WTC11 (cell line): ENCODE data around the gene ZNF689. TPM values are rescaled to one million over a fixed set of nuclear protein-coding genes. Genes with fewer than 3 reads are reported as not detected.

ENCODE experiments used
- ATAC-seq: fragments of 200-7000 bp; cut with Tn5 transposase; 2 replicates; pipeline ENCODE4 v1.10.0; 2021; ENCODE audit warnings: mild to moderate bottlenecking, moderate library complexity
- CTCF ChIA-PET: fragments of 300-600 bp; sonication (Branson Sonifier 250); formaldehyde crosslinking; loops from one replicate; lab custom pipeline; 2021; ENCODE audit warnings: antibody characterized with exemption; lab: Charles Lee
- POLR2A ChIA-PET: fragments of 350-600 bp; sonication (Branson Sonifier 250); formaldehyde crosslinking; loops from one replicate; lab custom pipeline; 2021; ENCODE audit warnings: antibody characterized with exemption; lab: Charles Lee
- DNase-seq: peaks from one replicate; pipeline ENCODE4 v3.0.0; 2021; ENCODE audit warnings: low spot score
- H3K27ac Mint-ChIP-seq: 2 replicates; pipeline ENCODE4 v1.8.0; 2021; ENCODE audit warnings: mixed read lengths
- H3K27me3 Mint-ChIP-seq: 2 replicates; pipeline ENCODE4 v1.8.0; 2021; ENCODE audit warnings: low read depth, mild to moderate bottlenecking, moderate library complexity, mixed read lengths
- H3K36me3 Mint-ChIP-seq: 2 replicates; pipeline ENCODE4 v1.8.0; 2021; ENCODE audit warnings: mixed read lengths
- H3K4me1 Mint-ChIP-seq: 2 replicates; pipeline ENCODE4 v1.8.0; 2022; ENCODE audit warnings: mixed read lengths
- H3K4me3 Mint-ChIP-seq: 2 replicates; pipeline ENCODE4 v1.8.0; 2021; ENCODE audit warnings: mild to moderate bottlenecking, moderate library complexity, mixed read lengths
- H3K9me3 Mint-ChIP-seq: 2 replicates; pipeline ENCODE4 v1.8.0; 2021; ENCODE audit warnings: mixed read lengths
- AFF4 ChIP-seq: sonication (generic); formaldehyde crosslinking; IDR thresholded peaks from 2 replicates; pipeline ENCODE4 v1.8.1; 2023; ENCODE audit warnings: mild to moderate bottlenecking, missing genetic modification reagents, borderline replicate concordance
- ARID4B ChIP-seq: sonication (generic); formaldehyde crosslinking; IDR thresholded peaks from 2 replicates; pipeline ENCODE4 v1.8.0; 2023; ENCODE audit warnings: missing genetic modification reagents, mild to moderate bottlenecking, borderline replicate concordance
- ATF3 ChIP-seq: sonication (generic); formaldehyde crosslinking; conservative IDR thresholded peaks from 2 replicates; pipeline ENCODE4 v1.8.1; 2022; ENCODE audit warnings: mild to moderate bottlenecking, missing genetic modification reagents
- ERG ChIP-seq: fragments of 250-450 bp; sonication (Bioruptor Pico); IDR thresholded peaks from 2 replicates; pipeline ENCODE4 v1.8.0; 2021; ENCODE audit warnings: mild to moderate bottlenecking
- ETV6 ChIP-seq: sonication (generic); formaldehyde crosslinking; IDR thresholded peaks from 2 replicates; pipeline ENCODE4 v1.8.1; 2022; ENCODE audit warnings: mild to moderate bottlenecking, missing genetic modification reagents
- NR3C1 ChIP-seq: sonication (generic); formaldehyde crosslinking; conservative IDR thresholded peaks from 2 replicates; pipeline ENCODE4 v1.8.1; 2023; ENCODE audit warnings: low read depth, mild to moderate bottlenecking, missing genetic modification reagents
- TP53 ChIP-seq: sonication (generic); formaldehyde crosslinking; IDR thresholded peaks from 2 replicates; pipeline ENCODE4 v1.8.1; 2023; ENCODE audit warnings: mild to moderate bottlenecking, missing genetic modification reagents
- ZNF281 ChIP-seq: sonication (generic); formaldehyde crosslinking; IDR thresholded peaks from 2 replicates; pipeline ENCODE4 v1.8.0; 2023; ENCODE audit warnings: mild to moderate bottlenecking, missing genetic modification reagents
- ZNF512 ChIP-seq: sonication (generic); formaldehyde crosslinking; IDR thresholded peaks from 2 replicates; pipeline ENCODE4 v1.8.1; 2022; ENCODE audit warnings: missing genetic modification reagents, borderline replicate concordance
- total RNA-seq: library from RNA; stranded (reverse); gene quantifications from 3 replicates; pipeline ENCODE4 v1.2.3, GENCODE V29; 2021

ZNF689 gene
- total RNA-seq, 1 experiment from 2014 or later, result 13.2 TPM

GRCh38 chr16:30557957-30558788 is 52.0 kb downstream of the ZNF689 start, which contains the start of gene ZNF764 (continued):
- TF ChIP-seq ZNF512 (CRISPR knock-in tag) (no peak), TP53 (no peak), ARID4B (CRISPR knock-in tag) (0 out of 2 replicates have a peak, but pooled peaks have one; percentile 27), ATF3 (no peak), AFF4 (CRISPR knock-in tag) (no peak), ETV6 (peak; percentile 62), ZNF281 (CRISPR knock-in tag) (peak; percentile 33; the same call in 1 of the 2 replicates)

GRCh38 chr16:30557707-30557956 is 52.6 kb downstream of the ZNF689 start:
- TF ChIP-seq NR3C1, result 0 out of 2 replicates have a peak, but pooled peaks have one; percentile 54
- no peak for TF ChIP-seq ERG (CRISPR knock-in tag)
- Mint-ChIP-seq H3K27me3 (peaks cover 14% of the 10 kb centered on the region), H3K4me1 (peaks cover 29% of the 10 kb centered on the region), H3K36me3 (peaks cover 18% of the 10 kb centered on the region), H3K9me3 (no peaks in the 10 kb centered on the region), H3K4me3 (peak overlapping the region; percentile 77), H3K27ac (no peak overlapping the region)
- DNase-seq, result no peak
- no peak for ATAC-seq
- CTCF ChIA-PET, result interaction anchor here (0.5 to 2.8 kb wide), 8 partner anchors 14 to 380 kb away, joined by 3 to 39 read pairs (median 6); partner anchors contain the start of genes ZNF688, ZNF689 and ZNF747
- POLR2A ChIA-PET, result interaction anchor here (0.5 to 3.5 kb wide), 7 partner anchors 15 to 86 kb away, joined by 3 to 42 read pairs (median 5); partner anchors contain the start of genes ZNF688, ZNF689 and ZNF747
